Measurements from ENCODE around the gene MTARC2. TPM values are rescaled to one million over a fixed set of nuclear protein-coding genes. Genes with fewer than 3 reads are reported as not detected.

Gene MTARC2
- total RNA-seq, 4 donors from 2014 or later, result 15.6 to 22.9 (median 20.5) TPM

DNA sequence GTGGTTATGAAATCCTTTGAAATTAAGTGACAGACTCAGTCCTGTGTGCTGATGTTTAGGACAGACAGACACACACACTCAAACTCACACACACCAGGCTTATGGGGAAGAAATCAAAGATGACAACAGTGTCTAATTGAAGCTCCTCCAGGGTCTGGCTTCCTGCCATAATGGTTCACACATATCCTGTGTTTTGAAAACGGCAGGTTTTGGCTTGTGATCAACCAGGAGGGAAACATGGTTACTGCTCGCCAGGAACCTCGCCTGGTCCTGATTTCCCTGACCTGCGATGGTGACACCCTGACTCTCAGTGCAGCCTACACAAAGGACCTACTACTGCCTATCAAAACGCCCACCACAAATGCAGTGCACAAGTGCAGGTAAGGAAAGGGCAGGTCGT, 43.2 kb downstream of the MTARC2 start:
- intact Hi-C loops (cut with DNase I), result no loop called here

DNA sequence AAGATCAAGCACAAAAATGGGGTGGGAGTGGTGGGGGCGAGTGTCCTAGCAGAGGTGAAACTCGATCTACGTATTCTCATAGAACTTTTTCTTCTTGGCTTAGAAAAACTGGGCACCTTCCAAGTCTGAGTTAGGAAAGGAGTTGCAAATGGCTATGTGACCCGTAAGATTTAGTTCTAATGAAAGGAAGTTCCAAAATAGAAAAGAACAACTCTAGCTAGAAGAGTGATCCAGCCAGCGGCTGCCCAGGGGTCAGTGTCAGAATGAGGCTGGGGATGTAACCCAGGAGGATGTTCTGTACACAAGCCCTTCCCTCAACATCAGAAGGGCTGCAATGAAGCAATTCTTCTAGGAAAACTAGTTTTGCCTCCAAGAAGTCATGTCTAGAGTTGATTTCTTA, 43.8 kb downstream of the MTARC2 start:
- no peak for DNase-seq (ENCODE audit: extremely low spot score)
- peak overlapping the region in 3 of 4 donors; percentile 31 to 52 (median 50) for H3K27ac ChIP-seq (replicated peaks in 1 of 4)
- WGBS, result 41% methylated on average over 5 of the region's 5 CpGs
- no peak overlapping the region for H3K4me3 ChIP-seq
- H3K36me3 ChIP-seq, result peaks cover 0 to 7% (median 3%) of the 10 kb centered on the region in 4 donors
- no peaks in the 10 kb centered on the region for H3K9me3 ChIP-seq
- peaks cover 21 to 39% (median 37%) of the 10 kb centered on the region in 4 donors for H3K4me1 ChIP-seq
- TF ChIP-seq, protein P1, sequence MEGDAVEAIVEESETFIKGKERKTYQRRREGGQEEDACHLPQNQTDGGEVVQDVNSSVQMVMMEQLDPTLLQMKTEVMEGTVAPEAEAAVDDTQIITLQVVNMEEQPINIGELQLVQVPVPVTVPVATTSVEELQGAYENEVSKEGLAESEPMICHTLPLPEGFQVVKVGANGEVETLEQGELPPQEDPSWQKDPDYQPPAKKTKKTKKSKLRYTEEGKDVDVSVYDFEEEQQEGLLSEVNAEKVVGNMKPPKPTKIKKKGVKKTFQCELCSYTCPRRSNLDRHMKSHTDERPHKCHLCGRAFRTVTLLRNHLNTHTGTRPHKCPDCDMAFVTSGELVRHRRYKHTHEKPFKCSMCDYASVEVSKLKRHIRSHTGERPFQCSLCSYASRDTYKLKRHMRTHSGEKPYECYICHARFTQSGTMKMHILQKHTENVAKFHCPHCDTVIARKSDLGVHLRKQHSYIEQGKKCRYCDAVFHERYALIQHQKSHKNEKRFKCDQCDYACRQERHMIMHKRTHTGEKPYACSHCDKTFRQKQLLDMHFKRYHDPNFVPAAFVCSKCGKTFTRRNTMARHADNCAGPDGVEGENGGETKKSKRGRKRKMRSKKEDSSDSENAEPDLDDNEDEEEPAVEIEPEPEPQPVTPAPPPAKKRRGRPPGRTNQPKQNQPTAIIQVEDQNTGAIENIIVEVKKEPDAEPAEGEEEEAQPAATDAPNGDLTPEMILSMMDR (IDR thresholded peaks at IDR 0.05), result no peak
- TF ChIP-seq EP300 (IDR thresholded peaks at IDR 0.05) (no peak), POLR2AphosphoS5 (IDR thresholded peaks at IDR 0.05) (peak in 1 of 2 donors; percentile 32), POLR2A (IDR thresholded peaks at IDR 0.05; ENCODE audit: low read depth) (no peak)
- intact Hi-C loops (cut with DNase I), result no loop called here
- H3K27me3 ChIP-seq, result no peaks in the 10 kb centered on the region

More for the DNA sequence above, 43.2 kb downstream of the MTARC2 start:
- TF ChIP-seq POLR2AphosphoS5 (IDR thresholded peaks at IDR 0.05) (no peak), EP300 (IDR thresholded peaks at IDR 0.05) (no peak), POLR2A (IDR thresholded peaks at IDR 0.05; ENCODE audit: low read depth) (no peak)
- TF ChIP-seq, protein P1 (IDR thresholded peaks at IDR 0.05), result no peak
- Histone ChIP-seq H3K27me3 (no peaks in the 10 kb centered on the region), H3K4me3 (no peak overlapping the region), H3K9me3 (no peaks in the 10 kb centered on the region), H3K27ac (replicated peaks in 1 of 4) (peak overlapping the region; percentile 6 to 52 (median 40)), H3K36me3 (no peaks in the 10 kb centered on the region), H3K4me1 (peaks cover 24 to 44% (median 44%) of the 10 kb centered on the region in 4 donors)
- DNase-seq (ENCODE audit: extremely low spot score), result no peak
- 65% methylated on average over 6 of the region's 6 CpGs for WGBS

DNA sequence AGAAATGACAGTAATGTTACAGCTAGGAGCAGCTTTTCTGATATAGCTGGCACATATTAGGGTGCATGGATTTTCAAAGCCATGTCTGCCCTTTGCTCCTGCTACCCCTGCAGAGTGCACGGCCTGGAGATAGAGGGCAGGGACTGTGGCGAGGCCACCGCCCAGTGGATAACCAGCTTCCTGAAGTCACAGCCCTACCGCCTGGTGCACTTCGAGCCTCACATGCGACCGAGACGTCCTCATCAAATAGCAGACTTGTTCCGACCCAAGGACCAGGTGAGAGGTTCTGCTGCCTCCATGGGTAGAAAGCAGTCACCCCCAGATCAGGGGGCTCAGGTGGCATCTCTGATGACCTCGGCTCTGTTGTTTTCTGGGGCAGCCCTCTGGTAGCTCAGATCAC, 48.4 kb downstream of the MTARC2 start:
- 98% methylated on average over 9 of the region's 10 CpGs for WGBS
- Histone ChIP-seq H3K27me3 (no peaks in the 10 kb centered on the region), H3K36me3 (peaks cover 0 to 46% (median 19%) of the 10 kb centered on the region in 4 donors), H3K27ac (replicated peaks in 1 of 4) (no peak overlapping the region), H3K9me3 (no peaks in the 10 kb centered on the region), H3K4me1 (peaks cover 5 to 9% (median 7%) of the 10 kb centered on the region in 4 donors), H3K4me3 (no peak overlapping the region)
- intact Hi-C loops (cut with DNase I), result no loop called here
- no peak for DNase-seq (ENCODE audit: extremely low spot score)
- TF ChIP-seq, protein P1 (IDR thresholded peaks at IDR 0.05), result no peak
- TF ChIP-seq EP300 (IDR thresholded peaks at IDR 0.05), result no peak
- no peak for TF ChIP-seq POLR2AphosphoS5 (IDR thresholded peaks at IDR 0.05)
- TF ChIP-seq POLR2A (IDR thresholded peaks at IDR 0.05; ENCODE audit: low read depth), result no peak

DNA sequence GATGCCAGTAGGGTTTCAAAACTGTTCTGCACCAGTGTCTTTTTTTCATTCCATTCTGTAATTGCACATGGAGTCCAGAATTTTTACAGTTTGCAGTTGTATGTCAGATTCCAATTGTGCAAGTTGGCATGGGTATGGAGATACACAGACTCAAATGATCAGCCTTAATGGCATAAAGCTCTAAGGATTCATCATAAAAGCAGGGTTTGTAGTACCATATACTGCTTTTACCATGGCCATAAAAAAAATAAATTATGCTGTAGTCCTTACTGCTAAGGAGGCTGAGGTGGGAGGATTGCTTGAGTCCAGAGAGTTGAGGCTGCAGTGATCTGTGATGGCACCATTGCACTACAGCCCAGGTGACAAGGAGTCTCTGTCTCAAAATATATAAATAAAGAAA, 48.9 kb downstream of the MTARC2 start:
- intact Hi-C loops (cut with DNase I), result no loop called here
- Histone ChIP-seq H3K27me3 (no peaks in the 10 kb centered on the region), H3K9me3 (no peaks in the 10 kb centered on the region), H3K4me1 (peaks cover 0 to 5% (median 3%) of the 10 kb centered on the region in 4 donors), H3K27ac (replicated peaks in 1 of 4) (no peak overlapping the region), H3K36me3 (peaks cover 0 to 50% (median 19%) of the 10 kb centered on the region in 4 donors), H3K4me3 (no peak overlapping the region)
- TF ChIP-seq POLR2AphosphoS5 (IDR thresholded peaks at IDR 0.05) (no peak), POLR2A (IDR thresholded peaks at IDR 0.05; ENCODE audit: low read depth) (no peak), EP300 (IDR thresholded peaks at IDR 0.05) (no peak)
- TF ChIP-seq, protein P1 (IDR thresholded peaks at IDR 0.05), result no peak
- no peak for DNase-seq (ENCODE audit: extremely low spot score)

GRCh38 chr1:220797553-220797952, 49.4 kb downstream of the MTARC2 start:
- peaks cover 0 to 6% (median 6%) of the 10 kb centered on the region in 4 donors for H3K4me1 ChIP-seq
- H3K9me3 ChIP-seq, result no peaks in the 10 kb centered on the region
- intact Hi-C loops (cut with DNase I), result no loop called here
- TF ChIP-seq POLR2A (IDR thresholded peaks at IDR 0.05; ENCODE audit: low read depth) (no peak), EP300 (IDR thresholded peaks at IDR 0.05) (no peak), POLR2AphosphoS5 (IDR thresholded peaks at IDR 0.05) (no peak)
- TF ChIP-seq, protein P1 (IDR thresholded peaks at IDR 0.05), result no peak
- no peaks in the 10 kb centered on the region for H3K27me3 ChIP-seq
- no peak overlapping the region for H3K4me3 ChIP-seq
- no peak for DNase-seq (ENCODE audit: extremely low spot score)
- H3K27ac ChIP-seq (replicated peaks in 1 of 4), result no peak overlapping the region
- H3K36me3 ChIP-seq, result peaks cover 0 to 50% (median 20%) of the 10 kb centered on the region in 4 donors
- WGBS, result 99% methylated on average over 3 of the region's 3 CpGs

All from esophagus muscularis mucosa (tissue), 4 donors.